Measurements from ENCODE around the gene ABLIM3. TPM values are rescaled to one million over a fixed set of nuclear protein-coding genes. Genes with fewer than 3 reads are reported as not detected.

Gene ABLIM3
- total and polyA plus RNA-seq, 2 experiments from 2014 or later, result 7.3 to 7.8 TPM

DNA sequence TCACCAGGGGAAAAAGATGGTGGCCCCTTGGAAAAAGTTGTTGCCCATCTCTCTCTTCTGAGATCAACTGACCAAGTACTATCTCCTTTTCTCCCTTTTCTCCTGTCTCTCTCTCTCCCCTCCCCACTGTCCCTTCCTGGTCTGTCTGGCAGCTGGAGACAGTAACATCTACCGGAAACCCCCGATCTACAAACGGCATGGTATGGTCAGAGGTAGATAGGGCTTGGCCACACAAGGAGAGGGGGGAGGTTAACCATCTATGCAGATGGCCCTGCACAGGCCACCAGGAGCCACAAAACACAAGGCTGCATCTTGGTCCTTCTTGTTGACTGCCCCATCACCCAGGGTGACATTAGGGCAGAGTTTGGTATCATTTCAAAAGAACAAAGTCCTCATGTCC lies 101.0 kb downstream of the ABLIM3 start:
- Histone ChIP-seq H3K4me2 (no peak overlapping the region), H3K4me3 (no peak overlapping the region), H3K27ac (no peak overlapping the region), H3K4me1 (ENCODE audit: insufficient read depth) (no peaks in the 10 kb centered on the region), H4K20me1 (ENCODE audit: insufficient read depth, poor library complexity, severe bottlenecking) (no peaks in the 10 kb centered on the region), H2AFZ (no peak overlapping the region), H3K36me3 (replicated peaks; ENCODE audit: insufficient read depth, low read depth) (no peaks in the 10 kb centered on the region), H3K79me2 (no peaks in the 10 kb centered on the region), H3K9me3 (ENCODE audit: low read depth) (no peaks in the 10 kb centered on the region), H3K9me2 (replicated peaks; ENCODE audit: insufficient read depth) (no peaks in the 10 kb centered on the region), H3K27me3 (peaks cover 13% of the 10 kb centered on the region)
- WGBS (ENCODE audit: low lambda C conversion rate, missing lambda C conversion rate), result 93% methylated on average over 3 of the region's 3 CpGs
- TF ChIP-seq EZH2phosphoT487 (IDR thresholded peaks at IDR 0.05; ENCODE audit: low read depth, severe bottlenecking, unreplicated experiment), result no peak
- TF ChIP-seq EZH2 (IDR thresholded peaks at IDR 0.05; ENCODE audit: borderline replicate concordance), result no peak
- no peak for TF ChIP-seq CTCF (IDR thresholded peaks at IDR 0.05; ENCODE audit: poor library complexity)
- no peak for DNase-seq (ENCODE audit: low spot score)

- Histone ChIP-seq H2AFZ (no peak overlapping the region), H3K9me2 (replicated peaks; ENCODE audit: insufficient read depth) (no peaks in the 10 kb centered on the region), H3K27me3 (peaks cover 6% of the 10 kb centered on the region), H3K4me1 (ENCODE audit: insufficient read depth) (no peaks in the 10 kb centered on the region), H3K4me3 (no peak overlapping the region), H4K20me1 (ENCODE audit: insufficient read depth, poor library complexity, severe bottlenecking) (no peaks in the 10 kb centered on the region), H3K4me2 (no peak overlapping the region), H3K9me3 (ENCODE audit: low read depth) (no peaks in the 10 kb centered on the region), H3K79me2 (no peaks in the 10 kb centered on the region), H3K27ac (no peak overlapping the region), H3K36me3 (replicated peaks; ENCODE audit: insufficient read depth, low read depth) (no peaks in the 10 kb centered on the region)
- 88% methylated on average over 4 of the region's 4 CpGs for WGBS (ENCODE audit: low lambda C conversion rate, missing lambda C conversion rate)
- TF ChIP-seq EZH2phosphoT487 (IDR thresholded peaks at IDR 0.05; ENCODE audit: low read depth, severe bottlenecking, unreplicated experiment), result no peak
- TF ChIP-seq CTCF (IDR thresholded peaks at IDR 0.05; ENCODE audit: poor library complexity), result no peak
- TF ChIP-seq EZH2 (IDR thresholded peaks at IDR 0.05; ENCODE audit: borderline replicate concordance), result no peak
- DNase-seq (ENCODE audit: low spot score), result no peak
These were observed 105.6 kb downstream of the ABLIM3 start for GRCh38 chr5:149246906-149247305.

GRCh38 chr5:149247726-149248125 lies 106.4 kb downstream of the ABLIM3 start:
- Histone ChIP-seq H3K4me1 (ENCODE audit: insufficient read depth) (no peaks in the 10 kb centered on the region), H2AFZ (no peak overlapping the region), H3K27ac (no peak overlapping the region), H3K4me2 (no peak overlapping the region), H3K79me2 (no peaks in the 10 kb centered on the region), H3K36me3 (replicated peaks; ENCODE audit: insufficient read depth, low read depth) (no peaks in the 10 kb centered on the region), H3K9me2 (replicated peaks; ENCODE audit: insufficient read depth) (no peaks in the 10 kb centered on the region), H4K20me1 (ENCODE audit: insufficient read depth, poor library complexity, severe bottlenecking) (no peaks in the 10 kb centered on the region), H3K27me3 (peaks cover 6% of the 10 kb centered on the region), H3K9me3 (ENCODE audit: low read depth) (no peaks in the 10 kb centered on the region), H3K4me3 (no peak overlapping the region)
- TF ChIP-seq CTCF (IDR thresholded peaks at IDR 0.05; ENCODE audit: poor library complexity) (no peak), EZH2 (IDR thresholded peaks at IDR 0.05; ENCODE audit: borderline replicate concordance) (no peak), EZH2phosphoT487 (IDR thresholded peaks at IDR 0.05; ENCODE audit: low read depth, severe bottlenecking, unreplicated experiment) (no peak)
- 87% methylated on average over 8 of the region's 8 CpGs for WGBS (ENCODE audit: low lambda C conversion rate, missing lambda C conversion rate)
- no peak for DNase-seq (ENCODE audit: low spot score)

- H3K9me3 ChIP-seq (ENCODE audit: low read depth), result no peaks in the 10 kb centered on the region
- TF ChIP-seq EZH2phosphoT487 (IDR thresholded peaks at IDR 0.05; ENCODE audit: low read depth, severe bottlenecking, unreplicated experiment), result no peak
- TF ChIP-seq CTCF (IDR thresholded peaks at IDR 0.05; ENCODE audit: poor library complexity), result no peak
- no peak for TF ChIP-seq EZH2 (IDR thresholded peaks at IDR 0.05; ENCODE audit: borderline replicate concordance)
- H3K9me2 ChIP-seq (replicated peaks; ENCODE audit: insufficient read depth), result no peaks in the 10 kb centered on the region
- H3K79me2 ChIP-seq, result no peaks in the 10 kb centered on the region
- no peak for DNase-seq (ENCODE audit: low spot score)
- no peak overlapping the region for H3K4me2 ChIP-seq
- WGBS (ENCODE audit: low lambda C conversion rate, missing lambda C conversion rate), result 69% methylated on average over 4 of the region's 4 CpGs
- no peaks in the 10 kb centered on the region for H3K4me1 ChIP-seq (ENCODE audit: insufficient read depth)
- no peaks in the 10 kb centered on the region for H3K36me3 ChIP-seq (replicated peaks; ENCODE audit: insufficient read depth, low read depth)
- no peak overlapping the region for H3K27ac ChIP-seq
- H2AFZ ChIP-seq, result no peak overlapping the region
- H3K4me3 ChIP-seq, result no peak overlapping the region
- no peaks in the 10 kb centered on the region for H4K20me1 ChIP-seq (ENCODE audit: insufficient read depth, poor library complexity, severe bottlenecking)
- H3K27me3 ChIP-seq, result peaks cover 8% of the 10 kb centered on the region
These were observed 110.3 kb downstream of the ABLIM3 start for GRCh38 chr5:149251546-149251945.

Data from hepatocyte (in vitro differentiated cells).